B cell (primary cell): ENCODE measurements around the gene NR3C2. TPM values are rescaled to one million over a fixed set of nuclear protein-coding genes. Genes with fewer than 3 reads are reported as not detected.

Experiments
- ATAC-seq: fragments of 200-7000 bp; cut with Tn5 transposase; one replicate; pipeline ENCODE4 v1.10.0; 2021; ENCODE audit warnings: low read depth, mild to moderate bottlenecking, moderate number of reproducible peaks, moderate library complexity
- CTCF ChIA-PET: fragments of 350-600 bp; sonication (Branson Sonifier 250); formaldehyde crosslinking; loops from one replicate; lab custom pipeline; 2021; ENCODE audit warnings: antibody characterized with exemption, inconsistent platforms; lab: Charles Lee
- POLR2A ChIA-PET: fragments of 350-600 bp; sonication (Branson Sonifier 250); formaldehyde crosslinking; loops from one replicate; lab custom pipeline; 2021; ENCODE audit warnings: antibody characterized with exemption; lab: Charles Lee
- DNase-seq: peaks from one replicate; pipeline ENCODE4 v3.0.0; 2013
- H2AFZ ChIP-seq: 2 replicates; pipeline ENCODE4 v1.6.1; 2012; ENCODE audit warnings: mild to moderate bottlenecking, low read depth, low read length; ENCODE audit not compliant: insufficient read depth, poor library complexity, severe bottlenecking
- H3K27ac ChIP-seq, 2 donors: 1 replicate in 1 of 2; 2 replicates in 1 of 2; pipeline ENCODE4 v1.5.1; 2012 to 2013; ENCODE audit warnings: low read length in 2 of 2, mild to moderate bottlenecking in 2 of 2, moderate library complexity in 1 of 2
- H3K27me3 ChIP-seq, 4 experiments: fragments of 200-600 bp in 1 of 4; sonication (generic) in 1 of 4; replicated peaks in 1 of 4; 1 replicate in 2 of 4; 2 replicates in 2 of 4; pipeline versions ENCODE4 v1.6.1 to v1.7.0; 2013 to 2016; ENCODE audit warnings: low read length in 3 of 4, mild to moderate bottlenecking in 2 of 4, mixed read lengths in 1 of 4, moderate library complexity in 1 of 4; ENCODE audit not compliant: insufficient read depth in 4 of 4, control insufficient read depth in 3 of 4; ENCODE audit errors: control extremely low read depth in 1 of 4
- H3K36me3 ChIP-seq, 2 experiments: replicated peaks in 1 of 2; 1 replicate in 1 of 2; 2 replicates in 1 of 2; pipeline versions ENCODE4 v1.6.1 to v1.7.1; 2013; ENCODE audit warnings: low read length in 1 of 2; ENCODE audit not compliant: insufficient read depth in 2 of 2, control insufficient read depth in 1 of 2; ENCODE audit errors: control extremely low read depth in 1 of 2, extremely low read depth in 1 of 2
- H3K4me1 ChIP-seq, 2 donors: fragments of 200-600 bp in 1 of 2; sonication (generic) in 1 of 2; 1 replicate in 1 of 2; 2 replicates in 1 of 2; pipeline versions ENCODE4 v1.5.1 to v1.6.1; 2013 to 2017; ENCODE audit warnings: low read length in 2 of 2; ENCODE audit not compliant: control insufficient read depth in 2 of 2, insufficient read depth in 2 of 2
- H3K4me2 ChIP-seq: replicated peaks from 2 replicates; pipeline ENCODE3; 2012; ENCODE audit warnings: mild to moderate bottlenecking, low read depth, low read length; ENCODE audit not compliant: poor library complexity, severe bottlenecking
- H3K4me3 ChIP-seq, 5 experiments: fragments of 200-600 bp in 1 of 5; sonication (generic) in 1 of 5; 1 replicate in 3 of 5; 2 replicates in 2 of 5; pipeline versions ENCODE4 v1.5.1 to v1.7.0; 2011 to 2016; ENCODE audit warnings: low read length in 4 of 5, mild to moderate bottlenecking in 4 of 5, low read depth in 2 of 5, control low read depth in 1 of 5, moderate library complexity in 1 of 5; ENCODE audit not compliant: insufficient read depth in 1 of 5; ENCODE audit errors: control extremely low read depth in 1 of 5, extremely low read depth in 1 of 5
- H3K79me2 ChIP-seq: fragments of 200-600 bp; sonication (generic); one replicate; pipeline ENCODE4 v1.6.0; 2016; ENCODE audit warnings: low read length; ENCODE audit not compliant: control insufficient read depth, insufficient read depth
- H3K9ac ChIP-seq: fragments of 200-600 bp; sonication (generic); 2 replicates; pipeline ENCODE4 v1.6.1; 2017; ENCODE audit warnings: mild to moderate bottlenecking, low read length, moderate library complexity
- H3K9me3 ChIP-seq, 3 donors: one replicate each; pipeline versions ENCODE4 v1.6.1 to v1.7.1; 2013; ENCODE audit warnings: low read length in 2 of 3; ENCODE audit not compliant: control insufficient read depth in 2 of 3, insufficient read depth in 1 of 3; ENCODE audit errors: control extremely low read depth in 1 of 3
- H4K20me1 ChIP-seq: 2 replicates; pipeline ENCODE4 v1.6.0; 2012; ENCODE audit warnings: mild to moderate bottlenecking, low read length; ENCODE audit not compliant: insufficient read depth, control insufficient read depth, poor library complexity, severe bottlenecking
- H3K27ac Mint-ChIP-seq: one replicate; pipeline ENCODE4 v1.8.0; 2021; ENCODE audit warnings: mixed read lengths
- H3K27me3 Mint-ChIP-seq: one replicate; pipeline ENCODE4 v1.8.0; 2021; ENCODE audit warnings: mixed read lengths
- H3K4me1 Mint-ChIP-seq: one replicate; pipeline ENCODE4 v1.8.0; 2021; ENCODE audit warnings: mixed read lengths
- H3K4me3 Mint-ChIP-seq: one replicate; pipeline ENCODE4 v1.8.0; 2021; ENCODE audit warnings: mixed read lengths
- H3K9me3 Mint-ChIP-seq: one replicate; pipeline ENCODE4 v1.8.0; 2022; ENCODE audit warnings: mixed read lengths; ENCODE audit not compliant: insufficient read depth
- CTCF ChIP-seq: fragments of 200-600 bp; IDR thresholded peaks from one replicate; pipeline ENCODE4 v1.8.0; 2022; ENCODE audit warnings: antibody characterized with exemption, mild to moderate bottlenecking
- EZH2 ChIP-seq: IDR thresholded peaks from 2 replicates; pipeline ENCODE4 v1.6.1; 2012; ENCODE audit warnings: borderline replicate concordance, low read depth, mild to moderate bottlenecking, moderate library complexity, low read length; ENCODE audit not compliant: insufficient read depth, poor library complexity, severe bottlenecking
- WGBS: methylation state at CpG from one replicate; pipeline ENCODE4 v1.1.5; 2013; ENCODE audit warnings: missing lambda C conversion rate; ENCODE audit not compliant: insufficient coverage; 5-methylcytosine and 5-hydroxymethylcytosine counted together
- intact Hi-C: fragments of 100-400 bp; cut with micrococcal nuclease; formaldehyde crosslinking; loops from one replicate; pipeline ENCODE4 v1.10.0; 2022
- polyA plus RNA-seq: library from polyadenylated mRNA; depleted of rRNA; stranded (reverse); fragments of >200 nt; gene quantifications from 2 replicates; pipeline ENCODE4 v1.2.3, GENCODE V29; 2012
- total RNA-seq, 2 donors: library from RNA; stranded (reverse); fragments of 120-200 nt in 1 of 2; gene quantifications; 1 replicate in 1 of 2; 2 replicates in 1 of 2; pipeline versions ENCODE4 v1.2.3 to v1.2.4, GENCODE V29; 2013 to 2022

NR3C2 gene
- total and polyA plus RNA-seq, 2 donors (not counting 1 experiment from before 2014, with no cell fraction given), result 6.7 to 19.3 TPM

GRCh38 chr4:148062301-148062950 lies 379.8 kb downstream of the NR3C2 start:
- no peak overlapping the region for H3K27ac ChIP-seq
- H3K79me2 ChIP-seq, result no peaks in the 10 kb centered on the region
- H3K9me3 Mint-ChIP-seq, result no peaks in the 10 kb centered on the region
- H3K27ac Mint-ChIP-seq, result no peak overlapping the region
- 60% methylated on average over 7 of the region's 10 CpGs for WGBS
- no peaks in the 10 kb centered on the region for H3K36me3 ChIP-seq
- no peak overlapping the region for H2AFZ ChIP-seq
- H3K9ac ChIP-seq, result no peak overlapping the region
- H3K27me3 Mint-ChIP-seq, result no peaks in the 10 kb centered on the region
- peaks cover 16 to 18% of the 10 kb centered on the region in 2 donors for H3K4me1 ChIP-seq
- H3K9me3 ChIP-seq, result no peaks in the 10 kb centered on the region
- TF ChIP-seq EZH2, result no peak
- TF ChIP-seq CTCF, result no peak
- CTCF ChIA-PET, result no interaction called here
- H4K20me1 ChIP-seq, result no peaks in the 10 kb centered on the region
- peaks cover 30% of the 10 kb centered on the region for H3K4me1 Mint-ChIP-seq
- intact Hi-C loops, result no loop called here
- H3K27me3 ChIP-seq, result no peaks in the 10 kb centered on the region
- POLR2A ChIA-PET, result no interaction called here
- no peak for ATAC-seq
- no peak for DNase-seq
- H3K4me3 Mint-ChIP-seq, result no peak overlapping the region
- H3K4me2 ChIP-seq, result no peak overlapping the region
- no peak overlapping the region for H3K4me3 ChIP-seq

- Histone ChIP-seq H3K9me3 (no peaks in the 10 kb centered on the region), H3K4me3 (no peak overlapping the region), H3K27me3 (no peaks in the 10 kb centered on the region), H2AFZ (no peak overlapping the region), H4K20me1 (no peaks in the 10 kb centered on the region), H3K27ac (no peak overlapping the region), H3K4me2 (no peak overlapping the region), H3K4me1 (peaks cover 22 to 24% of the 10 kb centered on the region in 2 donors), H3K9ac (no peak overlapping the region), H3K36me3 (no peaks in the 10 kb centered on the region), H3K79me2 (no peaks in the 10 kb centered on the region)
- TF ChIP-seq EZH2, result no peak
- TF ChIP-seq CTCF, result no peak
- H3K27ac Mint-ChIP-seq, result no peak overlapping the region
- ChIA-PET CTCF (no interaction called here), POLR2A (no interaction called here)
- H3K9me3 Mint-ChIP-seq, result no peaks in the 10 kb centered on the region
- no peak overlapping the region for H3K4me3 Mint-ChIP-seq
- intact Hi-C loops, result no loop called here
- ATAC-seq (no peak), DNase-seq (no peak)
- peaks cover 37% of the 10 kb centered on the region for H3K4me1 Mint-ChIP-seq
- WGBS, result 75% methylated on average over 8 of the region's 8 CpGs
- no peaks in the 10 kb centered on the region for H3K27me3 Mint-ChIP-seq
Observed at GRCh38 chr4:148061795-148062194, 380.4 kb downstream of the NR3C2 start.
